HuH-7 (cell line): Measurements from ENCODE around the gene DCAF12.
"Not testable (repeated sequence)": the region's sequence is repeated elsewhere in the genome, so short reads cannot be mapped to it uniquely, and the experiment has no call there.

ENCODE experiments used
- DNase-seq: peaks from one replicate; pipeline ENCODE4 v3.0.0; 2011; ENCODE audit warnings: low spot score

The DCAF12 gene

DNA sequence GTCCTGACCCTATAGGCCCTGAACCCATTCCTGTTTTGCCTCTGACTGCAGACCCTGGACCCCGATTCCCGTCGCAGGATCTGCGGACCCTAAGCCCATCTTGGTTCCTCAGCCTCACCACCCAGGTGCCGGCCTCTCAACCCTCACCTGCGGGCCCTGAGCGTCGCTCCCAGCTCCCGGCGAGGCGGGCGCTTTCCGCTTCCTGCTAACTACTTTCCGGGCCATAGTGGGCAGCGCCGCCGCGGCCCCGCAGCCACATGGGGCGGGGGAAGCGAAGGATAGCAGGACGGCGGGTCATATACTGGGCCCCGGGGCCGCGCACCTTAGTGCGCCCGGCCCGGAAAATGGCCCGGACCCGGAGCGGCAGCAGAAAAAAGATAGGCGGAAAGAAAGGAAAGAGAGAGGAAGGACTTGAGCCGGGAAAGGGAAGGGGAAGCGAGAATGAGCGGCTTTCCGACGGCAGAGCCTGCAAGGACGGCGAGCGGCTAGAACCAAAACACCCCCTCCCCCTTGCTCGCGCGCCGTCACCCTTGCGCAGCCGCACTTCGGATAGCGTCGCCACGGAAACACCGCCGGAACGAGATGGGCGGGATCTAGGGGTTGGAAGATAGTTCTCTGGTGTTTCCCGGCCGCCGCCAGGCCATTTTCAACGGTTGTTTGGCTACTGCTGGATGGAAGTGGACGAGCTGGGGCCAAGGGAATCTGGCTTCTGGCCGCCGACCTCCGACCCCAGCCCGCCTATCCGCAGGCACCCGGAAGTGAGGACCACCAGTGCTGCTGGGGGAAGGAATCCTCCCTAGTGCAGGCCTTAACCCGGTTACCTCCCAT is at the start of gene DCAF12:
Gene DCAF12 (minus strand): TSS at position 492 of the 828 bp plus-strand sequence. CDS start 267 bp downstream, at position 225.
- DNase-seq, result peak; percentile 85

DNA sequence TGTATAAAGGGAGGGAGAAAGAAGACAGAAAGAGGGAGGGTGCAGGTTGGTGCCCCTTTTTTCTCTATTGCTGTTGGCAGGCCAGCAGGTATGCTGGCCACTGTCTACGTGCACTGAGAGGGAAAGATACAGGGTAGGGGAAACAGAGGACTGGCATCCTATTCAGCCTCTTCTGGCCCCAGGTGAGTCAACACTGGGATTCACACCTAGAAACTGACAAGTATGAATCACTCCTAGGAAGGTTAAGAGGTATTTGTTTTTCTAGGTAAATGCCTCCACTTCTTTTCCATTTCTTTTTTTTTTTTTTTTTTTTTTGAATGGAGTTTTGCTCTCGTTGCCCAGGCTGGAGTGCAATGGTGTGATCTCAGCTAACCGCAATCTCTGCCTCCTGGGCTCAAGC is 49.6 kb upstream of the DCAF12 start:
- no peak for DNase-seq

DNA sequence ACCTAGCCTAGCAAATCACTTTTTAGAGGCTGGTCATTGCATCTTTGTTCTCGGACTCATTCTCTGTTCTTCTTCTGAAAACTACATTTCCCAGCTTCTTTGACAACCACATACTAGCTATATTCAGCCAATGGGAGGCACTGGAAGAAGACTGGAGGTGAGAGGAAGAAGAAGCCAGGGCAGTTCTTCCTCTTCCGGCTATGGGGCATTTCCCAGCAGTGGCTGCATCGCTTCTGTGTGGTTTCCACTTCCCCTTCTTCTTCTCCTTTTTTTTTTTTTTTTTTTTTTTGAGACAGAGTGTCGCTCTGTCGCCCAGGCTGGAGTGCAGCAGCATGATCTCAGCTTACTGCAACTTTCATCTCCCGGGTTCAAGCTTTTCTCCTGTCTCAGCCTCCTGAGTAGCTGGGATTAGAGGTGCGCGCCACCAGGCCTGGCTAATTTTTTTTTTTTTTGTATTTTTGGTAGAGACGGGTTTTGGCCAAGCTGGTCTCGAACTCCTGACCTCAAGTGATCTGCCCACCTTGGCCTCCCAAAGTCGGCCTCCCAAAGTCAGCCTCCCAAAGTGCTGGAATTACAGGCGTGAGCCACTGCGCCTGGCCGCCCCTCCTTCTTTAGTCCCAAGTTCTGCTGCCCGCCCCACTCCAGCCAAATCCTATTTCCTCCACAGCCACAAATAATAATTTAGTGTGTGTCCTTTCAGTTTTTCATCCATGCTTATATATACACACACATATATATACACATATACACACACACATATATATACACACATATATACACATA is 45.4 kb upstream of the DCAF12 start:
- DNase-seq, result no peak

DNA sequence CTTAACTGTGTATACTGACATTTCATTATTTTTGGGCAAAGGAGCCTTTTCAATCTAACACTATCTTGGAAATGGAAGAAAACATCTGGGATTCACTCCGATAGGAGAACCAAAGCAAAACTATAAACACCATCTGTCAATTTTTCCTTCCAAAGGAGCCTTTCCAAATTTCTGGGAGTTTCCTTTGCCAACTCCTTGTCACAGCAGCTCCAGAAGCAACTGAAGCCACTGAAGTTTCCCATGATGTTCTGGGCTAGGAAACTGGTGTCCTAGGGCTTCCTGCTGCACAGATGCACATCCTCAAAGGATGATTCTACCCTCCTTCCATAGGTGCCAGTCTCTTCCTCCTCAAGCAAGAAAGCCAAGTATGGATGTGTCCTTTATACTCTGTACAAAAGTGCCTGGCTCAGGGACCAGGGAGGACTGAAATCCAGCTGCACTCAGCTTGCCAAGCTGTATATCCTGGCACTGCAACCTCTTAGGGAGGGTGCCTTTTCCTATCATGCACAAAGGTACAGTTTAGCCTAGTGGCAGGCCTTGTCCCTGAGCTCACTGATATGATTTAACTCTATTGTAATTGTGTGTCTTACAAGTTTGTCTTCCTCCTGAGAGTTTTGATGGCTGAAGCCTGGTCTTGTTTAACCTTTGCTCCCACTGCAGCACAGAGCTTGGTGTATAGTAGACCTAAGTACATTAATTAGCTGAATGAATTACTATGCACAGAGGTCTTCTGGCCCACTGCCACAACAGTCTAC is 43.9 kb upstream of the DCAF12 start:
- no peak for DNase-seq

DNA sequence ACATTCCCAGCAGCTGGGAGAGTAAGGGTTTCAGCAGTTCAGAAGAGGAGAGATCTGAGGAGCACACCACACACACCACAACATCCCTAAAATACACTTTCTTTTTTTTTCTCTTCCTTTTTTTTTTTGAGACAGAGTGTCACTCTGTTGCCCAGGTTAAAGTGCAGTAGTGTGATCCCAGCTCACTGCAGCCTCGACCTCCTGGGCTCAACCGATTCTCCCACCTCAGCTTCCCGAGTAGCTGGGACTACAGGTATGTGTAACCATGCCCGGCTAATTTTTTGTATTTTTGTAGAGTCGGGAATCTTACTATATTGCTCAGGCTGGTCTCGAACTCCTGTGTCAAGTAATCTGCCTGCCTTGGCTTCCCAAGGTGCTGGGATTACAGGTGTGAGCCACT is 42.6 kb upstream of the DCAF12 start:
- no peak for DNase-seq

DNA sequence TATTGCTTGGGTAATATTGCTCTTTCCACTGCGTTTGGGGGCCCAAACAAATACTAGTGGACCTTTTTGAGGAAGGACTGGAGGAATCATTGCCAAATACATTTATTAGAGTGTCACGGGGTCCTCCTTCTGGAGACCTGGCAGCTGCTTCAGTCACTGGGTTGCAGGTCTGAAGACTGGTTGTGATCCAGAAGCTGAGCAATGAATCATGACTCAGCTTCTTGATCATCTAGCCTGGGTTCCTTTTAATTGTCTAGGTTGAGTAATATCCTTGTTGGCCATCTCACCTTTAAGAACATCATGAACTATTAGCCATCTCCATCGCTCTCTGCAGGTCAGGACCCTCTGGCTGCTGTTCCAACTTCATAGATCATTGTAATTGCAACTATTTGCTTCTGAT is 36.9 kb upstream of the DCAF12 start:
- no peak for DNase-seq

DNA sequence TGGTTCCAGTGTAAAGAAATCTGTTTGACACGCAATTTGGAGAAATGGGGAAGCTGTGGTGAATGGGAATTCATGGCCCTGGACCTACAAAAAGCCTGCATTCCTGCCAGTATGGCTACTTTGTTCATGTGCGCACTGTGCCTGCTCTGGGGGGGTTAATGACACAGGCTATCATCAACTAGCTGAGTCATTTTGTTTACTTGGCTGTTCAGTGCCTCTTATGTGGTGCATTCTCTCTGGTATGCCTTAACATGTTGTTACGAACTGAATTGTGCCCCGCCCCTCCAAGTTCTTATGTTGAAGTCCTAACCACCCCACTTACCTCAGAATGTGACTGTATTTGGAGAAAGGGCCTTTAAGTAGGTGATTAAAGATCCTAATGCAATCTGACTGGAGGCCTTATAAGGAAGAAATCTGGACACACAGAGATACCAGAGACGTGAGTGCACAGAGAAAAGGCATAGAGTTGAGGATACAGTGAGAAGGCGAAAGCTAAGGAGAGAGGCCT is 31.9 kb upstream of the DCAF12 start:
- no peak for DNase-seq

DNA sequence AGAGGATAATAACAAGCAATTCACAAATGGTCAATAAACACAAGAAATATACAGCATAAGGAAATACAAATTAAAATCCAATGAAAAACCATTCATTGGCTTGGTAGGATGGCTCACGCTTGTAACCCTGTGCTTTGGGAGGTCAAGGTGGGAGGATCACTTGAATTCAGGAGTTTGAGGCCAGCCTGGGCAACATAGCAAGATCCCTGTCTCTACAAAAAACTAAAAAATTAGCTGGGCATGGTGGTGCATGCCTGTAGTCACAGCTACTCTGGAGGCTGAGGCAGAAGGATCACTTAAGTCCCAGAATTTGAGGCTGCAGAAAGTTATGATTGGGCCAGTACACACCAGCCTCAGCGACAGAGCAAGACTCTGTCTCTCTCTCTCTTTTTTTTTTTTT is 31.4 kb upstream of the DCAF12 start:
- DNase-seq, result no peak

DNA sequence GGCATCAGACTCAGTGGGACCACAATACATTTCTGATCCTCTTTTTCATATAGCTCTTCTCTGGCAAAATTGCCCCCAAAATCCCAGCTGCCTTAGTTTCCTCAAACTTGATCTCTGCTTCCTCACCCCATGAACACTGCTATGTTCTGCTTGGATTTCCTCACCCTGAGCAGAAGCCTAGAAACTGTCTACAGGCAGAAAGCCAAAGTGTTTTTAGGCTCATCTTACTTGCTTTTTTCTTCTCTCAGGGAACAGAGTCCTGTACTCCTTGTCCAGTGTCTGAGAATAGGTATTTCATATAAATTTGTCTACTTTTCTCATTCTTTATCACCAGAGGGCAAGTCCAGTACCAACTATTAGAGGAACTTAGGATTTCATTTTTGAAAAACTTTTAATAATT is 30.8 kb upstream of the DCAF12 start:
- no peak for DNase-seq

DNA sequence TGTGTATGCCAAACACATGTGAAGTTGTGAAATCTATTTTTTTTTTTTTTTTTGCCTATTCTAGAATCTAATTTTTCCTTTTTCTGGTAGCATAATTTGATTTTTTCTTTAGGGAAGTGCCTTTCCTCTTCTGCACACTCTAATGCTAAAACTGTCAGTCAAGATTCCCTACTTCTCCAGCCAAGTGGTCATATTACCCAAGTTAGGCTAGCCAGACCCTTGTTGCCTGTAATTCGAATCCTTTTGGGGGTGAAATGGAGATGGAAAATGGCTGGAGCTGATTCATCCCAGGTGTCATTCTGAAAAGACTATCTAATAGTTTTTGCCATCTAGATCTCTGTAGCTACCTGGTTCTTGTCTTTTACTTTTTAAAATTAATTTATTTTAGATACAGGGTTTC is 27.6 kb upstream of the DCAF12 start:
- no peak for DNase-seq

DNA sequence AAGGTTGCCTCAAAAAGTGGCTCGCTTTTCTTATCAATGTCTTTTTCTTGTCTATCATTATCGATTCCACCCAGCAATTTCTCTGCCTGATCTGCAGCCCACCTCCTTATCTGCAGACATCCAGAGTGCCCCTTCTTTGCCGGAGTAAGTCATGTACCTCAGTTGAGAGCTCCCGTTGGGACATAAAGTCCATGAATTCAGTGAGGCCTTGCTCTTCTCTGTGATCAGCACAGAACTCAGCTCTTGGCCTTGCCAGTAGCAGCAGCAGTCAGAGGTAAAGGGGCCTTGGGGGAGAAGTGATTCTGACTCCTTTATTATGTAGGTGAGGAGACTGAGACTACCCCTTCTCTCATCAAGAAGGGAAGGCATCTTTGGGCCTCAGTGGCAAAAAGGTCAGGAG is 24.9 kb upstream of the DCAF12 start:
- DNase-seq, result no peak

DNA sequence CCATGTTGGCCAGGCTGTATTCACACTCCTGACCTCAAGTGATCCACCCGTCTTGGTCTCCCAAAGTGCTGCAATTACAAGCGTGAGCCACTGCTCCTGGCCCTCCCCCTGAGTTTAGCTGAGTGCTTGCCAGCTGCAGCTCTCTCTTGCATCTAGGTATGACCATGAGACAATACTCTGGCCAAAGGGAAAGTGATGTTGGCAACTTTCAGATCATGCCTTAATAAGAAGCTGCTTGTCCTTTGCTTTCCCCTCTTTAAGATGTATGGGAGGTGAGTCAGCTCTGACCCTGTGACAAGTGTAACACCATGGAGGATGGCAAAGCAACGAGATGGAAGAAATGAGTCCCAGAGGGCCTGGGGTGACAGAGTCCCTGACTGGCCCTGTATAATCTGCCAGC is 18.7 kb upstream of the DCAF12 start:
- DNase-seq, result no peak

DNA sequence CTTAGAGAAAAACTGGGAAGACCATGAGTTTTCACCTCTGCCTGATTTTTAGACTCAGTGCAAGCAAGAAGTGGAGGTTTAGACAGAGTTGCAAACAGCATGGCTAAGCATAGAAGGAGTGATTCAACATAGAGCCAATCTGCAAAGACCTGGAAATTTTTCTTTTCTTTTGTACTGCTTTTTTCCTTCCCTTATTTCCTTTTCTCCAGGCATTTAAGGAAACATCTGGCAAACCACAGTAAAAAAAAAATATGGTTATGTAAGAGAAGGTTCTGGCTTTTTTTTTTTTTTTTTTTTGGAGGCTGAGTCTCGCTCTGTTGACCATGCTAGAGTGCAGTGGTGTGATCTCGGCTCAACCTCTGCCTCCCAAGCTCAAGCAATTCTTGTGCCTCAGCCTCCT is 16.6 kb upstream of the DCAF12 start:
- DNase-seq, result no peak

DNA sequence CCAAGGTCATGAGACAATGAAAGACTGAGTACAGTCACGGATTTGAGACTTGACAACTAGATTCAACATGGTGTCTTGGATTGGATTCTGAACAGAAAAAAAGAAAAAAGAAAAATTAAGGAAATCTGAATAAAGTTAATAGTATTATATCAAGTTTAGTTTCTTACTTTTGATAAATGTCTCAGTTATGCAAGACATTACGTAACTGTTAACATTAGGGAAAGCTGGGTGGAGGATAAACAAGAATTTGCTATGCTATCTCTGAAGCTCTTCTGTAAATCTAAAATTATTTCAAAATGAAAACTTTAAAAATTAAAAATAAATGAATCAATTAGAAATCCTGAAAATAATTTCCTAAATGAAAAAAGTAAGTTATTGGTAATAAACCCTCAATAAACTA is 14.4 kb upstream of the DCAF12 start:
- no peak for DNase-seq

DNA sequence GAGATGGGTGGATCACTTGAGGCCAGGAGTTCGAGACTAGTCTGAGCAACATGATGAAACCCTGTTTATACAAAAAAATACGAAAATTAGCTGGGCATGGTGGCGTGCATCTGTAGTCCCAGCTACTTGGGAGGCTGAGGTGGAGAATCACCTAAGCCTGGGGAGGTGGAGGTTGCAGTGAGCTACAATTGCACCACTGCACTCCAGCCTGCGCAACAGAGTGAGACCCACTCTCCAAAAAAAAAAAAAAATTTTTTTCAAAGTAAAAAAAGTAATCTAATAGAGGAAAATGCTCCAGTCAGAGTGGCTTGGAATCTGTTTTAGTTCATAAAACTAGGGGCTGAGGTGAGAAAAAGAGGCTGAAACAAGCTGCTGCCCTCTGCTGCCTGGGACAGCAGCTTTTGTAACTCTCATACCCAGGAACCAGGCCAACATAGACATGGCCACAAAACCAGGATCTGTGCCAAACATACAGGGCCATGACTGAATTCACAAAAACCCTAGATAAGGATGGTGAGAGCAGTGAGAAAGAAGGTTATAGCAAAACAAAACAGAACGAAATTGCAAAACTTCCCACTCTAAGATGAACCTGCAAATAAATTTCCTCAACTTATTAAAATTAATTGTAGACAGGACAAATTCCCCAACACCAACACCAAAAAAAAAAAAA is 13.1 kb upstream of the DCAF12 start:
- DNase-seq, result peak; percentile 29

DNA sequence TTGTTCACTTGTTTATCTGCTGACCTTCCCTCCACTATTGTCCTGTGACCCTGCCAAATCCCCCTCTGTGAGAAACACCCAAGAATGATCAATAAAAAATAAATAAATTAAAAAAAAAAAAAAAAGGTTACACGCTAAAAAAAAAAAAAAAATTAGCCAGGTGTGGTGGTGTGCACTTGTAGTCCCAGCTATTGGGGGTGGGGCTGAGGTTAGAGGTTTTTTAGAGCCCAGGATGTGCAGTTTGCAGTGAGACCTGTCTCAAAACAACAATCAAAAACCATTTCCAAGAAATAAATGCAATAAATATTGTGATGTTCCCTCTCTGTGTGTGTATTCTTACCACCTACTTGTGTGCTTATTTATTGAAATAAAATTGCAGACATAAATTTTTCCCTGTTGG is 12.1 kb upstream of the DCAF12 start:
- DNase-seq, result not testable (repeated sequence)

DNA sequence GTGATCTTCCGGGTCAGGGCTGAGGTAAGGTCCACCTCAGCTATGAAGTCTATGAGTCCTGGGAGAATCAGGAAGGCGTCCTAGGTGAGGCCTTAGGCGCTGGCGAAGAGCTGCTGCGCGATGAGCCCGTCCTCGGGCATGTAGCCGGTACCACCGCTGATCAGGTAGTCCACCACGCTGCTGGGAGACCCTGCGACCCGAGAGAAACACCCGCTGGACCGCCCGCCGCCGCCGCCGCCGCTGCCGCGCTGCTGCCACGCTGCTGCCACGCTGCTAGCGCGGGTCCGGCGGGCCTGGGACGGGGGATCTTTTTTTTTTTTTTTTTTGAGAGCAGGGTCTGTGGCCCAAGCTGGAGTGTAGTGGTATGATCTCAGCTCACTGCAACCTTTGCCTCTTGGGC is 8.0 kb upstream of the DCAF12 start:
- DNase-seq, result no peak

DNA sequence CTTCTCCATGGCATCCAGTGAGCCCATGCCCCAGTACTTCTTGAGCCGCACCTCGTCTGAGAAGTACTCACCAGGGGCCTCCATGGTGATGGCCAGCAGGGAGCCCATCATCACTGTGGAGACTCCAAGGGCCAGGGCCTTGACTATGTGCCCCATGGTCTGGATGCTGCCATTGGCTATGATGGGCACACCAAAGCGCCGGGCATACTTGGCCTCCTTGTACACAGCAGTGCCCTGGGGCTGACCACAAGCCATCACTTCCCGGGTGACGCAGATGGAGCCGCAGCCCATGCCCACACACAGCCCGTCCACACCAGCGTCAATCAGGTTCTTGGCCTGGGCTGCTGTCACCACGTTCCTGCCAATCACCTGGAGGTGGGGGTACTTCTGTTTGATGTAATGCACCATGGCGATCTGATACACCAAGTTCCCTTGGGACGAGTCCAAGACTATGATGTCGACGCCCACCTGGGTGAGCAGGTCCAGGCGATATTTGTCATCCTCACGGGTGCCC is 7.0 kb upstream of the DCAF12 start:
- no peak for DNase-seq

DNA sequence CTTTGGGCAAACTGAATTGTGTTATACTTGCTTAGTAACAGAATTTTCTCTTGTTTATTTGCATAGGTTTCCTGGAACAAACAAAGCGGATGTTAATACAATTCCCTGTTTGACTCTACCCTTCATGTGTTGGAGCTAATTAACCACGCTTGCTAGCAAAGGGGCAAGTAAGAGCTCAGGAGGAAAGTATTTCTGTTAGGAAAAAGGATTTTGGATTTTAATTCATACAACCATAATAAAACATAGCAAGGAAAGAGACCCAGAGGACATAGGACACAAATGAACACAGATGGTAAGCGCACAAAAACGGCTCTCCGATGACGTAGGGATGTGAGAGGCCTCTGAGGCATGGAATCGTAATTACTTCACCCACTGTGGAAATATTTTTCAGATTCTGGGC is 5.1 kb upstream of the DCAF12 start:
- no peak for DNase-seq

DNA sequence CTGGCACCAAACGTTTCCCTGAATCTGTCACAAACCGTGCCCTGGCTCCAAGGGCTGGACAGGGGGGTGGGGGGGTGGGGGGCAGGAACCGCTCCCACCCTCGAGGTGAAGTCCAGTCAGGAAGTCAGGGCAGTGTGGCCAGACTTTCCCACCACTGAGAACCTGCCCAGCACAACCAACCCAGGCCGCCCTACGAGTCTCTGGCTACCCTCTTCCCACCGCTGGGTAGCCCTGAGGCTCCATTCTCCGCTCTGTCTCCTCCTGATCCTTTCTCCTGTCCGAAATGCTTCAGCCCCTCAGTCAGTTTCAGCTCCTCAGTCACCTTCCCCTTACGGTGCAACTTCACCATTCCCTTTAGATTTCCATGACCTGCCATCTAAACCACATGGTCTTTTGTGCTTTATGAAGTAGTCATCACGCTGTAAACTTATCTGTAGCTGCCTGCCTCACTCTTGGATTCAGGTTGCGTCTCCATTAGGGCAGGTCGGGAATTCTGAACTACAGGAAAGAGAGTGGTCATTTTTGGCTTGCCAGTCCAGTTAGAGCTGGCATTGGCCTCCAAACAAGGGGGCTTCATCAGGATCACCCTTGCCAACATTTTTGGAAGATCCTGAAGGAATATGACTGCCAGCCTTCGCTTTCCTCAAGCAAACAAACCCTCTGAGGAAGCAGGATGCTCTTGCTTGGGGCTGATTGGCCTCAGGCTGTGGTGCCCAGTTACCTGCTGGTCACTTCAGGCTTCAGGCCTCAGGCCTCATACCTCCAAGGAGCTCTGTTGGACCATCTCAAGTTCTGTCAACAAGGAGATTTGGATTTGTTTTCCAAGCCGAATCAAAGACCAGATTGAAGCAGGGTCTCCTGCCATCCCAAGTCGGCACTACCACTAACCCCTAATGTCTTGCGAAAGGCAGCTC is 794 bp upstream of the DCAF12 start:
- no peak for DNase-seq
